HFFc6 (cell line): ENCODE results near the gene PLAAT2. TPM values are rescaled to one million over a fixed set of nuclear protein-coding genes. Genes with fewer than 3 reads are reported as not detected.

Experiments used
- DNase-seq: peaks from one replicate; pipeline ENCODE4 v3.0.0-alpha.2; 2018
- H3K27ac Mint-ChIP-seq: 2 replicates; pipeline ENCODE4 v1.8.0; 2020; ENCODE audit warnings: mild to moderate bottlenecking, mixed read lengths
- H3K27me3 Mint-ChIP-seq: 2 replicates; pipeline ENCODE4 v1.8.0; 2021; ENCODE audit warnings: mild to moderate bottlenecking, moderate library complexity, mixed read lengths; ENCODE audit not compliant: insufficient read depth
- H3K36me3 Mint-ChIP-seq: 2 replicates; pipeline ENCODE4 v1.8.0; 2021; ENCODE audit warnings: low read depth, mixed read lengths
- H3K4me1 Mint-ChIP-seq: 2 replicates; pipeline ENCODE4 v1.8.0; 2020; ENCODE audit warnings: low read depth, mixed read lengths
- H3K4me3 Mint-ChIP-seq: 2 replicates; pipeline ENCODE4 v1.8.0; 2020; ENCODE audit warnings: mild to moderate bottlenecking, moderate library complexity, mixed read lengths
- H3K9me3 Mint-ChIP-seq: 2 replicates; pipeline ENCODE4 v1.8.0; 2020; ENCODE audit warnings: mild to moderate bottlenecking, mixed read lengths
- long read RNA-seq: library from polyadenylated mRNA; unstranded; transcript quantifications from one replicate; pipeline ENCODE4 v2.0.0, GENCODE V29; 2019
- total RNA-seq, 6 experiments: library from RNA; stranded (reverse); fragmentation: NEBNext Ultra II Directional; extraction: Animal tissue kit (Norgen Biotek cat#: 25700); gene quantifications; 2 replicates in 1 of 6; 3 replicates in 5 of 6; pipeline ENCODE4 v1.2.3, GENCODE V29; 2021
- TF ChIP-seq, protein P1 (sequence below): fragments of 200-600 bp; sonication (generic); IDR thresholded peaks from 2 replicates; pipeline ENCODE4 v1.5.0; 2021; ENCODE audit warnings: antibody characterized with exemption, mild to moderate bottlenecking

Gene PLAAT2
- total RNA-seq = not detected
- long read RNA-seq = 0 reads

DNA sequence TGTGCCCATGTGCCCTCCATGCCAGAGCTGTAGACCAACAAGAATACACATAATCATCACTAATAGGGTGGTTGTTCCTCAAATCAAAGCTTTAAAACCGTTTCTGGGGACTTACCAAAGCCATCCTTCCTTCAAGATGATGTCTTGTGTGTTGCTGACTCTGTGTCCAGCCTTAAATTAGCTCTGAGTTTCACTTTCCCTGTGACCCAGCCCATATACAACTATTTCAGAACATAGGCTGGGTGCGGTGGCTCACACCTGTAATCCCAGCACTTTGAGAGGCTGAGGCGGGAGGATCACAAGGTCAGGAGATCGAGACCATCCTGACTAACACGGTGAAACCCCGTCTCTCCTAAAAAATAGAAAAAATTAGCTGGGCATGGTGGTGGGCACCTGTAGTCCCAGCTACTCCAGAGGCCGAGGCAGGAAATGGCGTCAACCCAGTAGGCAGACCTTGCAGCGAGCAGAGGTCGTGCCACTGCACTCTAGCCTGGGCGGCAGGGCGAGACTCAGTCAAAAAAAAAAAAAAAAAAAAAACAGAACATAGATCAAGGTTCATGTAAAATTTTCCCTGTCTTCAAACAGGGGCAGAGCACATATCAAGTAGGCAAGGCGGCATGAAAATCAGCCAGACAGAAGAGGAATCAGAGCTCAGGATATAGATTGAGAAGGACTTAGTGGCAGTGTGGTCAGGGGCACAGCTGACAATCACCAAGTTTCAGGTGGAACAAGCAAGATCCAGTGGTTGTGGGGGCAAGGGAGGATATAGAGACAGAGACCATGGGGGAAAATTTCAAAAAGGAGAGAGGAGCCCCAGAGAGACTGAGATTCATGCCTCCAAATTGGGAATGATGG is at the start of gene PLAAT2:
TSS of gene PLAAT2 (minus strand) at position 179 of the 855 bp plus-strand sequence. CDS start at position 124, 55 bp downstream.
- Mint-ChIP-seq H3K4me1 (peaks cover 17% of the 10 kb centered on the region), H3K27me3 (peaks cover 35% of the 10 kb centered on the region), H3K36me3 (no peaks in the 10 kb centered on the region), H3K27ac (no peak within 1 kb of the TSS), H3K4me3 (no peak within 1 kb of the TSS), H3K9me3 (no peaks in the 10 kb centered on the region)
- no peak for DNase-seq
- TF ChIP-seq, protein P1, sequence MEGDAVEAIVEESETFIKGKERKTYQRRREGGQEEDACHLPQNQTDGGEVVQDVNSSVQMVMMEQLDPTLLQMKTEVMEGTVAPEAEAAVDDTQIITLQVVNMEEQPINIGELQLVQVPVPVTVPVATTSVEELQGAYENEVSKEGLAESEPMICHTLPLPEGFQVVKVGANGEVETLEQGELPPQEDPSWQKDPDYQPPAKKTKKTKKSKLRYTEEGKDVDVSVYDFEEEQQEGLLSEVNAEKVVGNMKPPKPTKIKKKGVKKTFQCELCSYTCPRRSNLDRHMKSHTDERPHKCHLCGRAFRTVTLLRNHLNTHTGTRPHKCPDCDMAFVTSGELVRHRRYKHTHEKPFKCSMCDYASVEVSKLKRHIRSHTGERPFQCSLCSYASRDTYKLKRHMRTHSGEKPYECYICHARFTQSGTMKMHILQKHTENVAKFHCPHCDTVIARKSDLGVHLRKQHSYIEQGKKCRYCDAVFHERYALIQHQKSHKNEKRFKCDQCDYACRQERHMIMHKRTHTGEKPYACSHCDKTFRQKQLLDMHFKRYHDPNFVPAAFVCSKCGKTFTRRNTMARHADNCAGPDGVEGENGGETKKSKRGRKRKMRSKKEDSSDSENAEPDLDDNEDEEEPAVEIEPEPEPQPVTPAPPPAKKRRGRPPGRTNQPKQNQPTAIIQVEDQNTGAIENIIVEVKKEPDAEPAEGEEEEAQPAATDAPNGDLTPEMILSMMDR = no peak

DNA sequence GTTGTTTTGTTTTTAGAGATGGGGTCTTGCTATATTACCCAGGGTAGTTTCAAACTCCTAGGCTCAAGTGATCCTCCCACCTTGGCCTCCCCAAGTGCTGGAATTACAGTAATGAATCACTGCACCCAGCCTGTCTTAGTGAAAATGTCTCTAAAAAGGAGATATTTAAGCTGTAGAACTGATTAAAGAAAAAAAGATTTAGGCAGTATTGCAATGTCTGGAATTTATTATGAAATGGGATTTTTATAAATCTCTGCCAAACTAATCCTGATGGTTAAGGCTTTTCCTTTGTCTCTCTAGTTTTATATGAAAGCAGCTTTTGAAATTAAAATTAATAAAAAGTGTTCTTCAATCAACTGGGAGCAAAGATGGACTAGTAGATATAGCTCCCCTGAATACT is 49.0 kb upstream of the PLAAT2 start:
- H3K36me3 Mint-ChIP-seq = no peaks in the 10 kb centered on the region
- no peaks in the 10 kb centered on the region; the same call in 1 of the 2 replicates for H3K27me3 Mint-ChIP-seq
- no peak for DNase-seq
- TF ChIP-seq, protein P1 = no peak
- H3K4me1 Mint-ChIP-seq = peaks cover 53% of the 10 kb centered on the region
- H3K9me3 Mint-ChIP-seq = no peaks in the 10 kb centered on the region
- H3K27ac Mint-ChIP-seq = no peak overlapping the region
- no peak overlapping the region for H3K4me3 Mint-ChIP-seq

DNA sequence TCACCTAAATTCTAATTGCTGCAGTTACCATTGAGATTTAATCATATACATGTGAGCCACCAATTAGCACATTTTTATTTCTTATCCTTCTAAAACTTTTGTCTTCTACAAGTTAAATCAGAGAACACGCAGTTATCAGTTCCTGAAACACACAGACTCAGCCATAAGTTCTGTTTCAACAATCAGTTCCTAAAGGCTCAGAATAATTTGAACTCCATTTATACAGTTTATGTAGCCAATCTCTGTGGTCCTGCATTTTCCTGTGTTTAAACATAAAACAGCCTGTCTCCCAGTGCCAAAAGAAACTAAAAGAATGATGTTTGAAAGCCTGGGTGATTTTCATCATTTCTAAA is 48.2 kb upstream of the PLAAT2 start:
- H3K4me3 Mint-ChIP-seq = no peak overlapping the region
- H3K4me1 Mint-ChIP-seq = peaks cover 53% of the 10 kb centered on the region

DNA sequence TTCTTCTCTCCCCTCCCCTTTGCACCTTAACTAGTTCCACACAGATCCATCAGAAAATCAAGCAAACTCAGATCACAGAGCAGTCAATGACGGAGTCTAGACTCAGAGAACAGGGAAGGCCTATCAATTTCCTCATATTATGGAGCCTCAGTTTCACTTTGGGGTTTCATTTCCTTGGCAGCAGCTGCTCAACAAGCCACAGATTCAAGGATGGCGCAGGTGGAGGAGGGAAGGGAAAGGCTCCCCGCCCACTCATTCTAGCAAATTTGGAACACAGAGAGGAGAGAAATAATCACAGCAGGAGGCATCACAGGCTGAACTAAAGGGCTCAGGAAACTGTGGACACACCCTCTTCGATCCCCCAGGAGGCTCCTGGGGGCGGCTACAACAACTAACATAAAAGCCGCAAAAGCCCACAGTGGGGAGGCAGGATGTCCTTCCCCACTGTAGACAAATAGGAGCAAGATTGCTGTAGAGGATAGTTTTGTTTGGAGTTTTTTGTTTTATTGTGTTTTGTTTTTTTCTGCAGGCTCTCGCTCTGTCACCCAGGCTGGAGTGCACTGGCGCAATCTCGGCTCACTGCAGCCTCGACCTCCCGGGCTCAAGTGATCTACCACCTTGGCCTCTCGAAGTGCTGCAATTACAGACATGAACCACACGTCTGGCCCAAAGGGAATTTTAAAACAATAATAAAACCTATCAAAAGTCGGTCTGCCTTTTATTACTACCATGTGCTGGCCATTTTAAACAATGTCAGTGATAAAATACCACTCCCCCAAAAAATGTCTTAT is 47.6 kb upstream of the PLAAT2 start:
- Mint-ChIP-seq H3K4me1 (peaks cover 53% of the 10 kb centered on the region), H3K27me3 (no peaks in the 10 kb centered on the region; the same call in 1 of the 2 replicates), H3K9me3 (no peaks in the 10 kb centered on the region), H3K4me3 (no peak overlapping the region), H3K36me3 (no peaks in the 10 kb centered on the region), H3K27ac (no peak overlapping the region)
- TF ChIP-seq, protein P1 = no peak
- no peak for DNase-seq

More for the DNA sequence above, 48.2 kb upstream of the PLAAT2 start:
- no peak for DNase-seq
- Mint-ChIP-seq H3K27ac (no peak overlapping the region), H3K36me3 (no peaks in the 10 kb centered on the region), H3K27me3 (no peaks in the 10 kb centered on the region; the same call in 1 of the 2 replicates), H3K9me3 (no peaks in the 10 kb centered on the region)
- TF ChIP-seq, protein P1 = no peak

DNA sequence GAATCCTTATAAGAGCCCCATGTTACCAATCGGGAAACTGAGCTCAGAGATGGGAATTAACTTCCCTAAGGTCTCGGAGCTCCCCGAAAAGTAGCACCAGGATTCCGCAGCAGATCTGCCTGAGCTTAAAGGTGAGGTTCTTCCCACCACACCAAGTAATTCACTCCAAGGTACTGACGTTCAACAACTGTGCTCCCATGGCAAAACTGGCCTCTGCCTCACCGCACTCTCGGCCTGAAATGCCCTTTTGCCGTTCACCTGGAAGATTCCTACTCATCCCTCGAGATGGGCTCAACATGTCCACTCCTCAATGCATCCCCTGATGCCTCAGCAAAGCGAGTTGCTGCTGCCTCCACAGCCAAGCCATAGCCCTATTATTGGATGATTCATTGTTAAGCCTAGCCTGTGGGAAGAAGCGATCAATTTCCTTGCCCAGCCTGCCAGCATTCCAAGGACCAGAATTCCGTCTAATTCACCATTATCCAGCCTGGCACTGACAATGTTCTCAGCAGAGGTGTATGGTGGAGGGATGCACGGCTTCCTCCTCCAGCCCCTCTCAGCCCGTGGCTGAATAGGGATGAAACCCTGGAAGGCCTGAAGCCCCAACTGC is 46.9 kb upstream of the PLAAT2 start:
- TF ChIP-seq, protein P1 = no peak
- H3K4me1 Mint-ChIP-seq = peaks cover 53% of the 10 kb centered on the region
- no peak overlapping the region for H3K4me3 Mint-ChIP-seq
- no peaks in the 10 kb centered on the region for H3K36me3 Mint-ChIP-seq
- H3K27ac Mint-ChIP-seq = no peak overlapping the region
- H3K27me3 Mint-ChIP-seq = no peaks in the 10 kb centered on the region; the same call in 1 of the 2 replicates
- H3K9me3 Mint-ChIP-seq = no peaks in the 10 kb centered on the region
- DNase-seq = no peak
